Measurements from ENCODE around the gene GRIK4.

DNA sequence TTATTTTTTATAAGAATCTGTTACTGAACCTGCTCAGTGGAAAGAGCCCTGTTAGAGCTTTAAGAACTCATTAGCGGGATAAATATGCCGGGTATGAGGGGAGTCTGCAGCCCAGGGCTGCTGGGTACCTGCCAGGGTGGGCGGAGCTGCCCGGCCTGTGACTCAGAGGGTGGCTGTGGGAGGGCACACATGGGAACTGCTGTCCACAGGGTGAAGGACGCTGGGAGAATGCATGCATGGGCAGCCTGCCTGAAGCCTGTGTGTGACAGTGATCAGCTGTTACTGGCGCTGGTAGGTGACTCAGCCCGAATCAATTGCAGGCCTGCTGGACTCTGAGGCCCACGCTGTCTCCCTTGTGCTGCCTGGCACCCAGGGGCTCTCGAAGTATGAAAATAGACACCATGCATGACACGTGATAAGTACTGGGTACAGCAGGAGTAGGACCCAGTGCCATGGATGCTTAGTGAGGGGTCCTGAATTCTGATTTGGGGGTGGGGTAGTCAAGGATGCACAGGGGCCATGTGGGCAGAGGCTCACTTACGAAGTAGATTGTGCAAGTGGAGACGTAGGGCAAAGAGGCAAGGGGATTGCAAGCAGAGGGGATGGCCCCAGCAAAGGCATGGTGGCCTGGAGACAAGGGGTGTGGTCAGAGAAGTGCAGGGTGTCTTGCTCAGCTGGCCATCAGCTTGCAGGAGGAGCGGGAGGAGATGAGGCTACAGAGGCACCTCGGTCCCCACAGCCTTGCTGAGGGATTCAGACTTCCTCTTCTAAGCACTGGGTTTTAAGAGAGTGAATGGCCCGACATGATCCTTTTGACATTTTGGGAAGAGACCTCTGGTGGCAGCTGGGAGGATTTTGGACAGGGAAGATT lies 36.5 kb downstream of the GRIK4 start:
- TF ChIP-seq, protein P1, sequence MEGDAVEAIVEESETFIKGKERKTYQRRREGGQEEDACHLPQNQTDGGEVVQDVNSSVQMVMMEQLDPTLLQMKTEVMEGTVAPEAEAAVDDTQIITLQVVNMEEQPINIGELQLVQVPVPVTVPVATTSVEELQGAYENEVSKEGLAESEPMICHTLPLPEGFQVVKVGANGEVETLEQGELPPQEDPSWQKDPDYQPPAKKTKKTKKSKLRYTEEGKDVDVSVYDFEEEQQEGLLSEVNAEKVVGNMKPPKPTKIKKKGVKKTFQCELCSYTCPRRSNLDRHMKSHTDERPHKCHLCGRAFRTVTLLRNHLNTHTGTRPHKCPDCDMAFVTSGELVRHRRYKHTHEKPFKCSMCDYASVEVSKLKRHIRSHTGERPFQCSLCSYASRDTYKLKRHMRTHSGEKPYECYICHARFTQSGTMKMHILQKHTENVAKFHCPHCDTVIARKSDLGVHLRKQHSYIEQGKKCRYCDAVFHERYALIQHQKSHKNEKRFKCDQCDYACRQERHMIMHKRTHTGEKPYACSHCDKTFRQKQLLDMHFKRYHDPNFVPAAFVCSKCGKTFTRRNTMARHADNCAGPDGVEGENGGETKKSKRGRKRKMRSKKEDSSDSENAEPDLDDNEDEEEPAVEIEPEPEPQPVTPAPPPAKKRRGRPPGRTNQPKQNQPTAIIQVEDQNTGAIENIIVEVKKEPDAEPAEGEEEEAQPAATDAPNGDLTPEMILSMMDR (IDR thresholded peaks at IDR 0.05), result peak in 5 of 12 donors; percentile 17 to 41 (median 20)
- TF ChIP-seq POLR2A (IDR thresholded peaks at IDR 0.05), result no peak
